A673 (cell line): ENCODE results near the gene CDH26. TPM values are rescaled to one million over a fixed set of nuclear protein-coding genes. Genes with fewer than 3 reads are reported as not detected.

ENCODE experiments used
- BruUV-seq: library from RNA; stranded (reverse); fragments of 400-500 nt; replicated peaks from 2 replicates; lab custom pipeline; 2021; lab: Mats Ljungman, UMichigan
- CTCF ChIA-PET: fragments of 300-600 bp; sonication (Branson Sonifier 250); formaldehyde crosslinking; loops from one replicate; lab custom pipeline; 2022; ENCODE audit warnings: antibody characterized with exemption; lab: Charles Lee
- POLR2A ChIA-PET: fragments of 300-600 bp; sonication (Branson Sonifier 250); formaldehyde crosslinking; loops from one replicate; lab custom pipeline; 2022; ENCODE audit warnings: antibody characterized with exemption; ENCODE audit not compliant: low non-redundant PET; lab: Charles Lee
- DNase-seq: peaks from one replicate; pipeline ENCODE4 v3.0.0-alpha.2; 2015; ENCODE audit warnings: low spot score
- H3K27ac ChIP-seq: fragments of 200-600 bp; sonication (generic); 2 replicates; pipeline ENCODE4 v1.5.1; 2016; ENCODE audit warnings: mixed run types, low read depth, mild to moderate bottlenecking, mixed read lengths, antibody characterized with exemption, low read length; ENCODE audit not compliant: poor library complexity, severe bottlenecking
- H3K27me3 ChIP-seq: fragments of 200-600 bp; sonication (generic); replicated peaks from 2 replicates; pipeline ENCODE4 v1.6.1; 2017; ENCODE audit warnings: mixed run types, low read depth, mild to moderate bottlenecking, mixed read lengths, antibody characterized with exemption, low read length; ENCODE audit not compliant: insufficient read depth, poor library complexity
- H3K36me3 ChIP-seq: fragments of 200-600 bp; sonication (generic); 2 replicates; pipeline ENCODE4 v1.6.1; 2016; ENCODE audit warnings: mixed run types, mild to moderate bottlenecking, mixed read lengths, antibody characterized with exemption, low read length; ENCODE audit not compliant: insufficient read depth, poor library complexity, severe bottlenecking
- H3K4me1 ChIP-seq: fragments of 200-600 bp; sonication (generic); 2 replicates; pipeline ENCODE4 v1.6.1; 2017; ENCODE audit warnings: mixed run types, mild to moderate bottlenecking, mixed read lengths, antibody characterized with exemption, low read length; ENCODE audit not compliant: insufficient read depth, poor library complexity, severe bottlenecking
- H3K4me3 ChIP-seq: fragments of 200-600 bp; sonication (generic); 2 replicates; pipeline ENCODE4 v1.5.1; 2016; ENCODE audit warnings: low read depth, mixed run types, mild to moderate bottlenecking, mixed read lengths, low read length; ENCODE audit not compliant: poor library complexity, severe bottlenecking
- H3K9me3 ChIP-seq: fragments of 200-600 bp; sonication (generic); 2 replicates; pipeline ENCODE4 v1.6.1; 2016; ENCODE audit warnings: mixed run types, low read depth, mild to moderate bottlenecking, mixed read lengths, antibody characterized with exemption, low read length; ENCODE audit not compliant: poor library complexity, severe bottlenecking
- CTCF ChIP-seq: fragments of 300-800, 200-600 bp; sonication (generic); conservative IDR thresholded peaks from 2 replicates; pipeline ENCODE4 v1.5.1; 2017; ENCODE audit warnings: low read depth, mild to moderate bottlenecking, antibody characterized with exemption, low read length, moderate library complexity, mixed read lengths
- EZH2 ChIP-seq: fragments of 200-600 bp; sonication (generic); IDR thresholded peaks from 2 replicates; pipeline ENCODE4 v1.6.1; 2017; ENCODE audit warnings: borderline replicate concordance, low read depth, mild to moderate bottlenecking, mixed read lengths, antibody characterized with exemption, low read length; ENCODE audit not compliant: poor library complexity, severe bottlenecking
- intact Hi-C: fragments of 100-400 bp; cut with micrococcal nuclease; formaldehyde crosslinking; loops from one replicate; pipeline ENCODE4 v1.10.0; 2022; ENCODE audit not compliant: unreplicated experiment
- total RNA-seq: library from RNA; stranded (reverse); gene quantifications from 2 replicates; pipeline ENCODE4 v1.2.3, GENCODE V29; 2021

The CDH26 gene
- total RNA-seq, 1 experiment from 2014 or later: 0.58 TPM

DNA sequence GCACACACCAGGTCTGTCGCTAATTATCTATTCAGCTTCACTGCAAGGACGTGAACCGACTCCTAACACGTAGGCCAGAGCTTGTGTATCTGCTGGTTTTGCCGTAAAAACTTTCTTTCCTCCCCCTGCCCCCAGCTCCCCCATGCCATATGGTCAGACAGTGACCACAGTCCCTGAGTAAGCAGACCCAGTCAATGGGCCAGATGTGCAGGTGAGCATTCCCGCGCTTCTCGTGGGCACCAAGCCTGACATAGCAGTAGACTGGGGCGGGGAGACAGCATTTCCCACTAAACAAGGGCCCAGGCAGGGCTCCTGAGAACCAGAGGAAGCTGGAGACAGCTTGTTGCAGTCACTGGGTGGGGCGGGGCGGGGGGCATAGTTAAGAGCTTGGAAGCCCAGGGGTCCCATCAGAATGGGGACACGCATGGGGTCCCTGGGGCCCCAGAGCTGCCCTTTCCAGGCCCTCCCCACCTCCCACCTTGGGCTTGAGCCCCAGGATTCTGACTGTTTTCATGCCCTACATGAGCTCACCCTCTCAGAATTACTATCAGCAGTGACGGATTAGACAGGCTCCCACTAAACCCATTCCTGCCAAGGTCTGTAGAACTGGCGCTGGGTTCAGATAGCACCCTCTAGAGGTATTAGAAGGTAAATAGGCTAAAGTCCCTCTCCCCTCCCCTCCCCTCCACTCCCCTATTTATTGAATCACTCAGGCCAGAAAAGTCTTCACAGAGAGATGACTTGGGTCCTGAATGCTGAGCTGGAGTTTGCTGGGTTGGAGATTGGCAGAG lies 51.8 kb downstream of the CDH26 start:
- ChIA-PET CTCF (interaction anchor here (0.6 kb wide), 1 partner anchor 16 kb away, joined by 6 read pairs; no protein-coding TSS in a partner anchor), POLR2A (interaction anchor here (0.6 kb wide), 1 partner anchor 85 kb away, joined by 3 read pairs; no protein-coding TSS in a partner anchor)
- TF ChIP-seq EZH2 (no peak), CTCF (peak; percentile 55)
- no TSS peak for BruUV-seq
- peak; percentile 35 for DNase-seq
- Histone ChIP-seq H3K4me3 (no peak overlapping the region), H3K4me1 (no peaks in the 10 kb centered on the region), H3K27ac (no peak overlapping the region), H3K9me3 (no peaks in the 10 kb centered on the region), H3K27me3 (peaks cover 16% of the 10 kb centered on the region), H3K36me3 (no peaks in the 10 kb centered on the region)
- intact Hi-C loops: no loop called here

GRCh38 chr20:60010689-60011458 lies 52.7 kb downstream of the CDH26 start:
- ChIA-PET CTCF (no interaction called here), POLR2A (interaction anchor here (0.6 kb wide), 1 partner anchor 84 kb away, joined by 3 read pairs; no protein-coding TSS in a partner anchor)
- no peak for DNase-seq

More at GRCh38 chr20:60010689-60011458, 52.7 kb downstream of the CDH26 start:
- TF ChIP-seq EZH2 (no peak), CTCF (no peak)
- Histone ChIP-seq H3K27ac (no peak overlapping the region), H3K4me1 (no peaks in the 10 kb centered on the region), H3K27me3 (peaks cover 16% of the 10 kb centered on the region), H3K9me3 (peaks cover 7% of the 10 kb centered on the region), H3K4me3 (no peak overlapping the region), H3K36me3 (no peaks in the 10 kb centered on the region)
- BruUV-seq: no TSS peak
- intact Hi-C loops: no loop called here
